NCI-H146 treated with DMSO at 0.1 percent for 48 hours (cell line): Measurements from ENCODE around the gene MYL4.
A peak's percentile ranks its signal among the peaks of the same experiment; 100 is the strongest.
"Not testable (repeated sequence)": the region's sequence is repeated elsewhere in the genome, so short reads cannot be mapped to it uniquely, and the experiment has no call there.

Experiments
- DNase-seq: peaks from one replicate; lab custom pipeline; 2025; ENCODE audit not compliant: unreplicated experiment; lab: John Stamatoyannopoulos, UW

The MYL4 gene

GRCh38 chr17:47208744-47209488 is at the start of gene MYL4:
Gene MYL4 (plus strand): TSS chr17:47209348. CDS start chr17:47209423, 75 bp downstream.
- no peak for DNase-seq

- DNase-seq, result no peak
Measured at GRCh38 chr17:47162013-47162622, 47.0 kb upstream of the MYL4 start.

GRCh38 chr17:47164263-47164662 is 44.9 kb upstream of the MYL4 start:
- no peak for DNase-seq

- no peak for DNase-seq
Measured at GRCh38 chr17:47165137-47165536, 44.0 kb upstream of the MYL4 start.

GRCh38 chr17:47166854-47167253 is 42.3 kb upstream of the MYL4 start:
- DNase-seq, result not testable (repeated sequence)

DNA sequence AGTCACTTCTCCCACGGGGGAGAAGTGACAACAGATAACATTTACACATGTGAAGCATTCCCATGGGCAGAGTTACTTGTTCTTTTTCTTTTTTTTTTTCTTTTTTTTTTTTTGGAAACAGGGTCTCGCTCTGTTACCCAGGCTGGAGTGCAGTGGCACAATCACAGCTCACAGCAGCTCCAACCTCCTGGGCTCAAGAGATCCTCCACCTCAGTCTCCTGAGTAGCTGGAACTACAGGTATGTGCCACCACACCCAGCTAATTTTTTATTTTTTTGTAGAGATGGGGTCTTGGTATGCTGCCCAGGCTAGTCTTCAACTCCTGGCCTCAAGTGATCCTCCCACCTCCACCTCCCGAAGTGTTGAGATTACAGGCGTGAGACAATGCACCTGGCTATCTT is 40.3 kb upstream of the MYL4 start:
- DNase-seq, result not testable (repeated sequence)

GRCh38 chr17:47170710-47171109 is 38.4 kb upstream of the MYL4 start:
- DNase-seq, result no peak

GRCh38 chr17:47172696-47173565 is 36.2 kb upstream of the MYL4 start:
- no peak for DNase-seq

DNA sequence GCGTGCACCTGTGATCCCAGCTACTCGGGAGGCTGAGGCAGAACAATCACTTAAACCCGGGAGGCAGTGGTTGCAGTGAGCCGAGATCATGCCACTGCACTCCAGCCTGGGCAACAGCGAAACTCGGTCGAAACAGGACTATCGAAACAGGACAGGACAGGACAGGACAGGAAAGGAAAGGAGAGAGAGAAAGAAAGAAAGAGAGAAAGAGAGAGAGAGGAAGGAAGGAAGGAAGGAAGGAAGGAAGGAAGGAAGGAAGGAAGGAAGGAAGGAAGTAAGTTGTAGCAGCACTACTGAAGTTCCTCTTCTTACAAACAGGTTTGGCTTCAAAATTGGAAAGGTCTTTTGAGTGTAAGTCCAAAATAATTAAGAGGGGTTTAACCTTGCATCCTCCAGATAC is 34.3 kb upstream of the MYL4 start:
- DNase-seq, result not testable (repeated sequence)

GRCh38 chr17:47176389-47176826 is 32.7 kb upstream of the MYL4 start:
- DNase-seq, result no peak

GRCh38 chr17:47177261-47177660 is 31.9 kb upstream of the MYL4 start:
- DNase-seq, result no peak

GRCh38 chr17:47179141-47179540 is 30.0 kb upstream of the MYL4 start:
- DNase-seq, result no peak

DNA sequence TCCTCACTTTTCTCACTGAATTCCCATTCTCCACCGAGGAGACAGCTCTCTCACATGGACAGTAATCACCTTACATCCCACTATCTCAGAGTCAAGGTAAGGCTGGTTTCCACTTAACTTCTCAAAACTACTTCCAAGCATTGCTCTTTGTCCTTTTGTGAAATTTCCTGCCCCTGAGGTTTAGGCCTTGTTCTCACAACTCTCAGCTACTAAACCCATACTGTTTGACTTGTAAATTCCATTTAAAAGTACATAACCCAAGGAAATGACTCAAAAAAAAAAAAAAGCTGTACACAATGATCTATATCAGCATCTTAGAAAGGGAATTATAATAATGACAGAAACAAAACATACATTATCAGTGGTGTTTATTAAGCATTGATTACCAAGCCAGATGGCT is 28.8 kb upstream of the MYL4 start:
- no peak for DNase-seq

DNA sequence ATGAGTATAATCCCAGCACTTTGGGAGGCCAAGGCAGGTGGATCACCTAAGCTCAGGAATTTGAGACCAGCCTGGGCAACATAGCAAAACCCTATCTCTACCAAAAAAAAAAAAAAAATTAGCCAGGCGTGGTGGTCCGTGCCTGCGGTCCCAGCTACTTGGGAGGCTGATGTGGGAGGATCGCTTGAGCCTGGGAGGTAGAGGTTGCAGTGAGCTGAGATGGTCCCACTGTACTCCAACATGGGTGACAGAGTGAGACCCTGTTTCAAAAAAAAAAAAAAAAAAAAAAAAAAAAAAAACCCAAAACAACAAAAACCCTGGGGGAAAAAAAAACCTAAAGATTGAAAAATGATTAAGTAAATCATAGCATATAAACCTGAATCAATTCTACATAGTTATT is 28.2 kb upstream of the MYL4 start:
- DNase-seq, result not testable (repeated sequence)

DNA sequence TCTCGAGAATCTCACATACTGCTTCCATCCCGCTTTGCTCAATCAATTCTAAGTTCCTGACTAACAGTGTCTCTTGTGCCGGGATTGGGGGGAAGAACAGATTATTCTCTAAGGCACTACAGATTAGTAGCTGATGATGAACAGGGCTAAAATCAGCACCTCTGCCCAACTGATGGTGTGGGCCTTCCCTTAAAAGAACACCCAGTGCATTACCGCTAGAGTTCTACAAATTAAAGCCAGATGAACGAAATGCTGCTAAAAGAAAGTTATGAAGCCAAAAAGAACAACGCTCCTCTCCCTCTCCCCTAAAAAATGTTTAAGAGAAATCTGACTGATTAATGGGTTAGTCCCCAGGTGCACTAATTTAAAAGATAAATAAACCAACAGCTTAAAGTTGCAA is 24.5 kb upstream of the MYL4 start:
- DNase-seq, result no peak

- peak; percentile 5 for DNase-seq
Measured at GRCh38 chr17:47188271-47188875, 20.8 kb upstream of the MYL4 start.

DNA sequence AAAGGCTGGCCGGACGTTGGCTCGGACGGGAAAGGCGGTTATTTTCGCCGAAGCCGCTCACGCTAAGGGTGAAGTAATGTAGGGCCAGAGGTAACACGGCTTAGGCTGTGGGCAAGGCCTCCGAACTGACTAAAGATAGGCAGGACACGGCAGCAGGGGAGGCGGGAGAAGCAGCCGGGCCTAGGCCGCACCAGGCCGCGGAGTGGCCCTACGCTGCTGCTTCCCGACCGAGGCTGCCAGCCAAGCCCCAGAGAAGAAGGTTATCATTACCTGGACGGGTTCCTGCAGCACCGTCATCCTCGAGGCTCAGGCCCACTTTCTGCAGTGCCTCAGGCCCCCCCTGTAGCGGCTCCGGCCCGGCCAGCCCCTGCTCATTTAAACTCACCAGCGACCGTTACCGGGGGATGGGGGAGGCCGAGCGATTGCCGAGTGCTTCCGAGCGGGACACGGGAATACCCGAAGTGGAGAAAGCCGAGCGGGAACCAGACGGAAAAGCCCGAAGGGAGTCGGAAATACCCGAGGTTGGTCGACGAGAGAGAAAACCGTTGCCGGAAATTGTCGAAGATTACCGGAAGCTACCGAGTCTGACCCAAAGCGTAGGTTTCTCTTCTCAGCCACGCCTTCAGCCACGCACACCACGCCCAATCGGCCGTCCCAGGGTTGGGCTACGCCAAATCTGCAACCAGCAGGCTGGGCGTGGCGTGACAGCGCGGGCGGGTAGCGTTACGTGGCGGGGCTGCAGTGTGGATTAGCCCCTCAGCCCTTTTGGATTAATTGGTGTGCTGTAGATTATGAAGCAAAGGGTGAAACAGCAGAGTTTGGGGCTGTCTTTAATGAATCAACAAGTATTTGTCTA is 20.0 kb upstream of the MYL4 start, which contains the start of gene CDC27:
Gene CDC27, minus strand, starts transcription at position 420 of the 856 bp plus-strand sequence. Its CDS starts 123 bp downstream, at position 297.
- peak; percentile 97 for DNase-seq

GRCh38 chr17:47189732-47190237 is 19.4 kb upstream of the MYL4 start:
- no peak for DNase-seq

GRCh38 chr17:47190243-47190642 is 18.9 kb upstream of the MYL4 start:
- no peak for DNase-seq

DNA sequence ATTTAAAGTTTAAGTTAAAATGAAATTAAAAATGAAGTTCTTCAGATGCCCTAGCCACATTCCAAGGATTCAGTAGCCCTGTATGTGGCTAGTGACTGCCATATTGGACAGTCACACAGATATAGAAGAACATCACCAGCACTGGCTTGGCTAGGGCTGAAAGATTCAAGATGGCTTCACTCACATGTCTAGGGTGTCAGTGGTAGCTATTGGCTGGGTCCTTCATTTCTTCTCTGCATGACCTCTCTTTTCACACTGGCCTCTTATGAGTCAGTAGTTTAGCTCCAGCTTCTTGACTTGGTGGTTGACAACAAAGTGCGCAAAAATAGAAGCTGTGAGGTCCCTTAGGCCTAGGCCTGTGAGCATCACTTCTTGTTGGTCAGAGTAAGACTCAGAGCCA is 18.4 kb upstream of the MYL4 start:
- DNase-seq, result no peak
